ENCODE measurements around the gene GARIN3. TPM values are rescaled to one million over a fixed set of nuclear protein-coding genes. Genes with fewer than 3 reads are reported as not detected.
"Not testable (repeated sequence)": the region's sequence is repeated elsewhere in the genome, so short reads cannot be mapped to it uniquely, and the experiment has no call there.

Gene GARIN3
- total RNA-seq = 0.19 and 0.36 TPM in 2 replicates

GRCh38 chr5:157166214-157167213 is at the start of gene GARIN3:
TSS of gene GARIN3 (minus strand) at chr5:157166264. CDS start at chr5:157166168, 96 bp downstream.
- DNase-seq = no peak
- no peaks in the 10 kb centered on the region for H3K27me3 Mint-ChIP-seq
- peaks cover 5% of the 10 kb centered on the region for H3K9me3 Mint-ChIP-seq
- peaks cover 3% of the 10 kb centered on the region for H3K36me3 Mint-ChIP-seq (ENCODE audit: low read depth)
- peaks cover 74% of the 10 kb centered on the region for H3K4me1 Mint-ChIP-seq
- intact Hi-C loops (cut with micrococcal nuclease) = loop anchor here (1.0 kb wide), 4 partner anchors 7 to 56 kb away; no protein-coding TSS in a partner anchor
- peak within 1 kb of the TSS; percentile 75 for H3K4me3 Mint-ChIP-seq
- peak within 1 kb of the TSS; percentile 91 for H3K27ac Mint-ChIP-seq

GRCh38 chr5:157215514-157216167 is 49.6 kb upstream of the GARIN3 start:
- Mint-ChIP-seq H3K4me3 (peak overlapping the region; percentile 78), H3K4me1 (peaks cover 89% of the 10 kb centered on the region), H3K27ac (peak overlapping the region; percentile 88), H3K36me3 (ENCODE audit: low read depth) (peaks cover 95% of the 10 kb centered on the region), H3K9me3 (no peaks in the 10 kb centered on the region), H3K27me3 (no peaks in the 10 kb centered on the region)
- DNase-seq = peak; percentile 71
- intact Hi-C loops (cut with micrococcal nuclease) = loop anchor here (2.0 to 5.0 kb wide), 2 partner anchors 17 to 188 kb away; no protein-coding TSS in a partner anchor

- peak; percentile 83 for DNase-seq
- intact Hi-C loops (cut with micrococcal nuclease) = loop anchor here (1.0 to 5.0 kb wide), 2 partner anchors 7 to 188 kb away; no protein-coding TSS in a partner anchor
- Mint-ChIP-seq H3K36me3 (ENCODE audit: low read depth) (peaks cover 93% of the 10 kb centered on the region), H3K27me3 (no peaks in the 10 kb centered on the region), H3K4me1 (peaks cover 89% of the 10 kb centered on the region), H3K9me3 (no peaks in the 10 kb centered on the region), H3K4me3 (peak overlapping the region; percentile 78), H3K27ac (peak overlapping the region; percentile 88)
These were observed 48.9 kb upstream of the GARIN3 start for GRCh38 chr5:157214861-157215513.

GRCh38 chr5:157214415-157214814 is 48.4 kb upstream of the GARIN3 start:
- no peaks in the 10 kb centered on the region for H3K9me3 Mint-ChIP-seq
- peak overlapping the region; percentile 78 for H3K4me3 Mint-ChIP-seq
- DNase-seq = no peak
- intact Hi-C loops (cut with micrococcal nuclease) = loop anchor here (1.0 kb wide), 1 partner anchor 8 kb away; no protein-coding TSS in a partner anchor
- H3K27me3 Mint-ChIP-seq = no peaks in the 10 kb centered on the region
- H3K27ac Mint-ChIP-seq = peak overlapping the region; percentile 88
- H3K36me3 Mint-ChIP-seq (ENCODE audit: low read depth) = peaks cover 93% of the 10 kb centered on the region
- peaks cover 86% of the 10 kb centered on the region for H3K4me1 Mint-ChIP-seq

- intact Hi-C loops (cut with micrococcal nuclease) = loop anchor here (1.0 kb wide), 2 partner anchors 9 to 11 kb away; no protein-coding TSS in a partner anchor
- peak overlapping the region; percentile 78 for H3K4me3 Mint-ChIP-seq
These were observed 47.6 kb upstream of the GARIN3 start for GRCh38 chr5:157213527-157214243.

GRCh38 chr5:157212307-157212706 is 46.2 kb upstream of the GARIN3 start:
- H3K36me3 Mint-ChIP-seq (ENCODE audit: low read depth) = peaks cover 93% of the 10 kb centered on the region
- no peaks in the 10 kb centered on the region for H3K9me3 Mint-ChIP-seq
- peak overlapping the region; percentile 88 for H3K27ac Mint-ChIP-seq
- H3K4me1 Mint-ChIP-seq = peaks cover 88% of the 10 kb centered on the region
- H3K4me3 Mint-ChIP-seq = peak overlapping the region; percentile 57
- DNase-seq = peak; percentile 54
- intact Hi-C loops (cut with micrococcal nuclease) = no loop called here
- no peaks in the 10 kb centered on the region for H3K27me3 Mint-ChIP-seq

More at GRCh38 chr5:157213527-157214243, 47.6 kb upstream of the GARIN3 start:
- Mint-ChIP-seq H3K9me3 (no peaks in the 10 kb centered on the region), H3K27ac (peak overlapping the region; percentile 88), H3K4me1 (peaks cover 85% of the 10 kb centered on the region), H3K27me3 (no peaks in the 10 kb centered on the region), H3K36me3 (ENCODE audit: low read depth) (peaks cover 92% of the 10 kb centered on the region)
- DNase-seq = no peak

- Mint-ChIP-seq H3K36me3 (ENCODE audit: low read depth) (peaks cover 91% of the 10 kb centered on the region), H3K4me1 (peaks cover 83% of the 10 kb centered on the region), H3K27ac (peak overlapping the region; percentile 86), H3K4me3 (peak overlapping the region; percentile 33)
- DNase-seq; H3K27me3 Mint-ChIP-seq; intact Hi-C loops (cut with micrococcal nuclease); H3K9me3 Mint-ChIP-seq: not testable (repeated sequence)
These were observed 44.6 kb upstream of the GARIN3 start for GRCh38 chr5:157210652-157211051.

- intact Hi-C loops (cut with micrococcal nuclease) = no loop called here
- no peak overlapping the region for H3K4me3 Mint-ChIP-seq
- H3K4me1 Mint-ChIP-seq = peaks cover 73% of the 10 kb centered on the region
These were observed 39.6 kb upstream of the GARIN3 start for GRCh38 chr5:157205708-157206107.

GRCh38 chr5:157204765-157205164 is 38.7 kb upstream of the GARIN3 start:
- H3K27ac Mint-ChIP-seq = peak overlapping the region; percentile 86
- no peaks in the 10 kb centered on the region for H3K9me3 Mint-ChIP-seq
- H3K27me3 Mint-ChIP-seq = no peaks in the 10 kb centered on the region
- H3K4me1 Mint-ChIP-seq = peaks cover 76% of the 10 kb centered on the region
- DNase-seq = no peak
- peaks cover 78% of the 10 kb centered on the region for H3K36me3 Mint-ChIP-seq (ENCODE audit: low read depth)
- intact Hi-C loops (cut with micrococcal nuclease) = no loop called here
- peak overlapping the region; percentile 76 for H3K4me3 Mint-ChIP-seq

More at GRCh38 chr5:157205708-157206107, 39.6 kb upstream of the GARIN3 start:
- Mint-ChIP-seq H3K36me3 (ENCODE audit: low read depth) (peaks cover 77% of the 10 kb centered on the region), H3K27me3 (no peaks in the 10 kb centered on the region), H3K9me3 (no peaks in the 10 kb centered on the region), H3K27ac (peak overlapping the region; percentile 43)
- DNase-seq = no peak

GRCh38 chr5:157203417-157203816 is 37.4 kb upstream of the GARIN3 start:
- peak overlapping the region; percentile 86 for H3K27ac Mint-ChIP-seq
- peak; percentile 82 for DNase-seq
- intact Hi-C loops (cut with micrococcal nuclease) = no loop called here
- no peaks in the 10 kb centered on the region for H3K9me3 Mint-ChIP-seq
- peaks cover 79% of the 10 kb centered on the region for H3K4me1 Mint-ChIP-seq
- peak overlapping the region; percentile 76 for H3K4me3 Mint-ChIP-seq
- H3K36me3 Mint-ChIP-seq (ENCODE audit: low read depth) = peaks cover 78% of the 10 kb centered on the region
- no peaks in the 10 kb centered on the region for H3K27me3 Mint-ChIP-seq

- H3K27ac Mint-ChIP-seq = peak overlapping the region; percentile 91
- peak overlapping the region; percentile 80 for H3K4me3 Mint-ChIP-seq
- peaks cover 79% of the 10 kb centered on the region for H3K4me1 Mint-ChIP-seq
- H3K36me3 Mint-ChIP-seq (ENCODE audit: low read depth) = peaks cover 72% of the 10 kb centered on the region
- no peaks in the 10 kb centered on the region for H3K27me3 Mint-ChIP-seq
- no peaks in the 10 kb centered on the region for H3K9me3 Mint-ChIP-seq
- intact Hi-C loops (cut with micrococcal nuclease) = loop anchor here (1.0 kb wide), 1 partner anchor 11 kb away; no protein-coding TSS in a partner anchor
- no peak for DNase-seq
These were observed 35.8 kb upstream of the GARIN3 start for GRCh38 chr5:157201857-157202256.

GRCh38 chr5:157198277-157198986 is 32.4 kb upstream of the GARIN3 start:
- peaks cover 80% of the 10 kb centered on the region for H3K4me1 Mint-ChIP-seq
- H3K36me3 Mint-ChIP-seq (ENCODE audit: low read depth) = peaks cover 77% of the 10 kb centered on the region
- intact Hi-C loops (cut with micrococcal nuclease) = loop anchor here (1.0 to 2.0 kb wide), 7 partner anchors 9 to 49 kb away; partner anchors contain the start of gene ITK
- H3K4me3 Mint-ChIP-seq = peak overlapping the region; percentile 69
- H3K27ac Mint-ChIP-seq = peak overlapping the region; percentile 96
- H3K27me3 Mint-ChIP-seq = no peaks in the 10 kb centered on the region
- no peaks in the 10 kb centered on the region for H3K9me3 Mint-ChIP-seq
- DNase-seq = peak; percentile 82

All from activated CD4-positive, alpha-beta T cell treated with anti-CD3 and anti-CD28 coated beads, Interleukin-2, amount 10 ng/mL, durations not matched to agents 24 days and 14 days (primary cell).